Measurements from ENCODE around the gene TMEM100. TPM values are rescaled to one million over a fixed set of nuclear protein-coding genes. Genes with fewer than 3 reads are reported as not detected.

The TMEM100 gene, protein sequence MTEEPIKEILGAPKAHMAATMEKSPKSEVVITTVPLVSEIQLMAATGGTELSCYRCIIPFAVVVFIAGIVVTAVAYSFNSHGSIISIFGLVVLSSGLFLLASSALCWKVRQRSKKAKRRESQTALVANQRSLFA
- total RNA-seq (0.39 and 0.85 TPM in 2 replicates), polyA plus RNA-seq (1.2 TPM in 1 of 2 replicates, not detected in the other)

DNA sequence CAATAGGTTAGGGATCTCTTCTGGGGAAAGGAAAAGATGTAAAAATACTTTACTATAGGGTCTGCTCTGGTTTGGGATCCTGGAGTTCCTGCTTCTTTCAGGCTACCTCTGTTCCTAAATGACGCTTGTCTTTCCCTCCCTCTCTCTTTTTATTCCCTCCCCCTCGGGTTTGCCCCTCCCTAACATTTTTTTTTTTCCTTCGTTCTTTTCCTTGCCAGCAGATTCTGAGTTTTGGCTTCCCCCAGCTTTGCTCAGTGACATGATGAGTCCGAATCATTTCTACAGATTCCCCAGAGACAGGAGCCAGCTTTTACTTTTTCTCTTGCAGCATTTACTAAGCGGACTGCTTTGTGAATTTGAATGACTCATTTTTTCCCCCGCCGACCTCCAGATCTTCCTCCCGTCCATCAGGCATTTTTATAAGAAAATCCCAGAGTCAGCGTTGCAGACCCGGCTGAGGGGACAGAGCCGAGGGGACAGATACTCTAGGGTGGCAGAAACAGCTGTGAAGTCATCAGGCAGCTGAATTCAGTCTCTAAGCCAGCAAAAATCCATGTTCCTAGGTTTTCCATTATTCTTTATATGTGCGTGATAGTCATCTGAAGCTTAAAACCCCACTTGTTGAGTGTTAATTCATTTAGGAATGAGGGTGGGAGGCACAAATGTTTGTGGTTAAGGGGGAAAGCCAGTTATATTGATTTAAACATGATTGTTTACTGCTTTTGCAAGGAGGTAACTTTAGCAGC lies at the start of gene TMEM100:
TMEM100 (minus strand) TSS at position 123 of the 746 bp plus-strand sequence. CDS start 1,794 bp downstream, outside the sequence.
- peak in 1 of 2 donors; percentile 89 for DNase-seq (ENCODE audit: low read depth in 1 of 2, low spot score in 1 of 2)
- no peaks in the 10 kb centered on the region for H3K36me3 ChIP-seq
- no peaks in the 10 kb centered on the region for H3K9me3 ChIP-seq (ENCODE audit: low read depth)
- TF ChIP-seq, protein P1, sequence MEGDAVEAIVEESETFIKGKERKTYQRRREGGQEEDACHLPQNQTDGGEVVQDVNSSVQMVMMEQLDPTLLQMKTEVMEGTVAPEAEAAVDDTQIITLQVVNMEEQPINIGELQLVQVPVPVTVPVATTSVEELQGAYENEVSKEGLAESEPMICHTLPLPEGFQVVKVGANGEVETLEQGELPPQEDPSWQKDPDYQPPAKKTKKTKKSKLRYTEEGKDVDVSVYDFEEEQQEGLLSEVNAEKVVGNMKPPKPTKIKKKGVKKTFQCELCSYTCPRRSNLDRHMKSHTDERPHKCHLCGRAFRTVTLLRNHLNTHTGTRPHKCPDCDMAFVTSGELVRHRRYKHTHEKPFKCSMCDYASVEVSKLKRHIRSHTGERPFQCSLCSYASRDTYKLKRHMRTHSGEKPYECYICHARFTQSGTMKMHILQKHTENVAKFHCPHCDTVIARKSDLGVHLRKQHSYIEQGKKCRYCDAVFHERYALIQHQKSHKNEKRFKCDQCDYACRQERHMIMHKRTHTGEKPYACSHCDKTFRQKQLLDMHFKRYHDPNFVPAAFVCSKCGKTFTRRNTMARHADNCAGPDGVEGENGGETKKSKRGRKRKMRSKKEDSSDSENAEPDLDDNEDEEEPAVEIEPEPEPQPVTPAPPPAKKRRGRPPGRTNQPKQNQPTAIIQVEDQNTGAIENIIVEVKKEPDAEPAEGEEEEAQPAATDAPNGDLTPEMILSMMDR (IDR thresholded peaks at IDR 0.05; ENCODE audit: low read depth, low read length): no peak
- H3K27ac ChIP-seq: no peak within 1 kb of the TSS
- no peak within 1 kb of the TSS for H3K4me3 ChIP-seq
- H3K27me3 ChIP-seq: no peaks in the 10 kb centered on the region
- H3K4me1 ChIP-seq (ENCODE audit: low read depth): peaks cover 41% of the 10 kb centered on the region

DNA sequence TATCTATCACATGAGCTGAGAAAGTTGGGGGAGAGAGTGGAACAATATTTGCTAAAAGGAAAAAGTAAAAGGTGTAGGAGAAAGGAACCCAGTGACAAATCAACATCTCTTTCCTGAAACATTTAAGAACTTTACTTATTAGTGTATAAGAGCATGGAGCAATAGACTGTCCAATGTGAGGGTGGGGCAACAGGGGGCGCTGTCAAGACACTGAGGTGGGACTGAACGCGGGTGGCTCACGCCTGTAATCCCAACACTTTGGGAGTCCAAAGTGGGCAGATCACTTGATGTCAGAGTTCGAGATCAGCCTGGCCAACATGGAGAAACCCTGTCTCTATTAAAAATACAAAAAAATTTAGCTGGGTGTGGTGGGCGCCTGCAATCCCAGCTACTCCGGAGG lies 49.4 kb upstream of the TMEM100 start:
- Histone ChIP-seq H3K36me3 (peaks cover 13% of the 10 kb centered on the region), H3K27me3 (no peaks in the 10 kb centered on the region), H3K9me3 (ENCODE audit: low read depth) (no peaks in the 10 kb centered on the region), H3K27ac (no peak overlapping the region), H3K4me1 (ENCODE audit: low read depth) (no peaks in the 10 kb centered on the region), H3K4me3 (no peak overlapping the region)
- no peak for DNase-seq (ENCODE audit: low read depth in 1 of 2, low spot score in 1 of 2)
- TF ChIP-seq, protein P1 (IDR thresholded peaks at IDR 0.05; ENCODE audit: low read depth, low read length): no peak

DNA sequence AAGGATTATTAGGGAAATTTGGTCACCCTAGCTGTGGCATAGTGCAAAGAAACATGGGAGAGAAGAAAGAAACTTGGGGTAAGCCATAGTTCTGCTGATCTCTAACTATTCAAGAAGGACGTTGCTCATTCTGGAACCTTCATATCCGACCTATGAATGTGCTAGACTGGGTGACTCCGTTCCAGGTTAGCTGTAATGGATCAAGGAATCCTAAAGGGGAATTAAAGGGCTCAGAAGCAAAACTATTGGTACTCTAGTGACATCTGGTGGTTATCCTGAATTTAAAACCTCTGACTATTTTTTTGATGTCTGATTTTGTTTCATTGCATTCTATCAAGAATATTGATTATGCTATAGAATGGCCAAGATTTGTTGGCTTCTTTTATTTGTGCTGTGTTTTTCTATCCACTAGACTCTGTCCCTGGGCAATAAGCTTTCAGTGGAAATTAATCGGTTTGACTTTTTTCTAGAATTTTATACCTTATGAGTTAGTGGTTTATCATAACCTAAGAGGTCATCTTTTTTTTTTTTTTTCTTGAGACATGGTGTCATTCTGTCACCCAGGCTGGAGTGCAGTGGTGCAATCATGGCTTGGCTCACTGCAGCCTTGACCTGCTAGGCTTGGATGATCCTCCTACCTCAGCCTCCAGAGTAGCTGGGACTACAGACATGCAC lies 47.7 kb upstream of the TMEM100 start:
- no peak overlapping the region for H3K27ac ChIP-seq
- H3K4me3 ChIP-seq: no peak overlapping the region
- H3K9me3 ChIP-seq (ENCODE audit: low read depth): no peaks in the 10 kb centered on the region
- no peaks in the 10 kb centered on the region for H3K27me3 ChIP-seq
- peak; percentile 64 to 83 for DNase-seq (ENCODE audit: low read depth in 1 of 2, low spot score in 1 of 2)
- peaks cover 3% of the 10 kb centered on the region for H3K36me3 ChIP-seq
- H3K4me1 ChIP-seq (ENCODE audit: low read depth): no peaks in the 10 kb centered on the region
- TF ChIP-seq, protein P1 (IDR thresholded peaks at IDR 0.05; ENCODE audit: low read depth, low read length): peak; percentile 45

DNA sequence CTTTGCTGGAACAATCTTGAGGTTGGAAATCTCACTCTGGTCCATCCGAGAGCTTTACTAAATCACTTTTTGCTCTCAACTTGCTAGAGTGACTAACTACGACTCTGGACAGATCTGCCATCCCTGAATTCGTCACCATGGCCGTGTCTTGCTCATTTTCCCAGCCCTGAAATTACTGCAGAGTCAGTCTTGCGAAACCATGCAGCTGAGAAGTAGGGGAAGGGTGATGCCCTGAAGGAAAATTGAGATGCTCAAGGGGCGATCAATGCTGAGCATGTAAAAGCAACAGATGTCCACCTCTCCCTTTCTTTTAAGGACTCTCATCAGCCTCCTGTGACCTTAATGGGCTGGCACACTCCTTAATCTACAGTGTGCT lies 46.9 kb upstream of the TMEM100 start:
- H3K27ac ChIP-seq: no peak overlapping the region
- TF ChIP-seq, protein P1 (IDR thresholded peaks at IDR 0.05; ENCODE audit: low read depth, low read length): no peak

DNA sequence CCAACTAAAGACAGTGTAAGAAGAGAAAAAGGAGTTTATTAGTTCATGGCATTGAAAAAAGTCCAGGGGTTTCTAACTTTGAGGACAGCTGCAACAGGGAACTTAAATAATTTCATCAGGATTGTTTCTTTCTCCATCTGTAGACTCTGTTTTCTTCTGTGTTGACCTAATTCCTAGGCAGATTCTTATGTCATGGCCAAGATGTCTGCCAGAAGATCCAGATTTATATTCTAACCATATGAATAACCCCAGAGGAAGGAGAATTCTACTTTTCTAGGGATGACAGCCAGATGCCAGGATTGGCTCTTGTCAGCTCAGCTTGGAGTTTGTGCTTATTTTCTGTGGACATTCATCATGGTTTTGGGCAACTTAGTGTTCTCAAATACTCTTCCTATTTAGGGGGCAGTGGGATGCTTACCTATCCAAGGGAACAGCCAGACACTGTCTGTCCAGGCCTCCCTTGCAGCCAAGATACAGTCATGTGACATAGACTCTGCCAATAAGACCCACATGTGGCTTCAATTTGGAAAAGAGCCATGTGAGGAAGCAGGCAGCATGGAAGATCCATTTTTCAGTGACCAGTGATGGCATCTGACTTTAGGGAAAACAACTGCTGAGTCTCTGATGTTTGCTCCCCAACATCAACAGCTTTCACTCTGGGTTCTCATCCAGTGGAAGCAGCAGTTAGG lies 46.4 kb upstream of the TMEM100 start:
- TF ChIP-seq, protein P1 (IDR thresholded peaks at IDR 0.05; ENCODE audit: low read depth, low read length): no peak
- Histone ChIP-seq H3K27me3 (no peaks in the 10 kb centered on the region), H3K4me1 (ENCODE audit: low read depth) (no peaks in the 10 kb centered on the region), H3K4me3 (no peak overlapping the region), H3K9me3 (ENCODE audit: low read depth) (no peaks in the 10 kb centered on the region), H3K27ac (no peak overlapping the region), H3K36me3 (peaks cover 3% of the 10 kb centered on the region)
- peak in 1 of 2 donors; percentile 24 for DNase-seq (ENCODE audit: low read depth in 1 of 2, low spot score in 1 of 2)

More for the DNA sequence above, 46.9 kb upstream of the TMEM100 start:
- Histone ChIP-seq H3K4me1 (ENCODE audit: low read depth) (no peaks in the 10 kb centered on the region), H3K9me3 (ENCODE audit: low read depth) (no peaks in the 10 kb centered on the region), H3K4me3 (no peak overlapping the region), H3K36me3 (peaks cover 3% of the 10 kb centered on the region), H3K27me3 (no peaks in the 10 kb centered on the region)
- peak in 1 of 2 donors; percentile 83 for DNase-seq (ENCODE audit: low read depth in 1 of 2, low spot score in 1 of 2)
